Epithelial cell of esophagus (primary cell): Measurements from ENCODE around the gene TTC1.

Experiments
- DNase-seq: peaks from one replicate; pipeline ENCODE4 v3.0.0; 2010; ENCODE audit warnings: low read depth
- H3K4me3 ChIP-seq: 2 replicates; pipeline ENCODE4 v1.5.1; 2011; ENCODE audit warnings: mild to moderate bottlenecking, low read length, control low read depth
- CTCF ChIP-seq: IDR thresholded peaks from 2 replicates; pipeline ENCODE4 v1.5.1; 2011; ENCODE audit warnings: low read depth, mild to moderate bottlenecking, low read length, control low read depth, inconsistent platforms; ENCODE audit not compliant: insufficient read depth; ENCODE audit errors: missing control alignments

The TTC1 gene

GRCh38 chr5:160071516-160071915, 62.6 kb downstream of the TTC1 start:
- no peak for DNase-seq
- TF ChIP-seq CTCF: no peak
- H3K4me3 ChIP-seq: no peak overlapping the region

- no peak for TF ChIP-seq CTCF
- H3K4me3 ChIP-seq: no peak overlapping the region
- no peak for DNase-seq
These were observed 63.0 kb downstream of the TTC1 start for GRCh38 chr5:160071916-160072315.

- TF ChIP-seq CTCF: no peak
- H3K4me3 ChIP-seq: no peak overlapping the region
- DNase-seq: no peak
These were observed 66.1 kb downstream of the TTC1 start for GRCh38 chr5:160075073-160075472.

- H3K4me3 ChIP-seq: no peak overlapping the region
- TF ChIP-seq CTCF: no peak
- DNase-seq: no peak
These were observed 68.1 kb downstream of the TTC1 start for GRCh38 chr5:160076997-160077396.

GRCh38 chr5:160079753-160080152, 70.8 kb downstream of the TTC1 start:
- DNase-seq: no peak
- TF ChIP-seq CTCF: no peak
- no peak overlapping the region for H3K4me3 ChIP-seq

- TF ChIP-seq CTCF: no peak
- H3K4me3 ChIP-seq: no peak overlapping the region
- no peak for DNase-seq
These were observed 72.6 kb downstream of the TTC1 start for GRCh38 chr5:160081495-160081894.

- no peak for TF ChIP-seq CTCF
- H3K4me3 ChIP-seq: no peak overlapping the region
- DNase-seq: peak; percentile 32
These were observed 73.9 kb downstream of the TTC1 start for GRCh38 chr5:160082614-160083500.
